Keratinocyte (primary cell): ENCODE measurements around the gene SLC41A3.

Experiments used
- CTCF ChIP-seq, 3 experiments: IDR thresholded peaks in 1 of 3; conservative IDR thresholded peaks in 1 of 3; optimal IDR thresholded peaks in 1 of 3; 2 replicates in 2 of 3; 3 replicates in 1 of 3; pipeline versions ENCODE3 to v1.5.1; 2011; ENCODE audit warnings: low read length in 3 of 3, mild to moderate bottlenecking in 3 of 3, moderate library complexity in 2 of 3, control low read depth in 1 of 3, inconsistent platforms in 1 of 3; ENCODE audit not compliant: insufficient read depth in 2 of 3; ENCODE audit errors: extremely low read depth in 1 of 3
- EZH2 ChIP-seq: IDR thresholded peaks from one replicate; pipeline ENCODE4 v1.6.1; 2012; ENCODE audit warnings: inconsistent platforms, mild to moderate bottlenecking, low read length, moderate library complexity

- TF ChIP-seq CTCF (optimal IDR thresholded peaks at IDR 0.05 in 1 of 3, IDR thresholded peaks at IDR 0.05 in 1 of 3, conservative IDR thresholded peaks at IDR 0.05 in 1 of 3; ENCODE audit: extremely low read depth in 1 of 3, insufficient read depth in 2 of 3, low read length in 3 of 3), result no peak
- TF ChIP-seq EZH2, result no peak
Measured at GRCh38 chr3:126005951-126006350, 78.0 kb downstream of the SLC41A3 start.
